Prostate gland (tissue), 2 donors: ENCODE data around the gene GALNT11.

ENCODE experiments used
- POLR2A ChIP-seq: fragments of 450-650 bp; IDR thresholded peaks from one replicate; pipeline ENCODE4 v1.6.1; 2016; ENCODE audit warnings: antibody characterized with exemption, mild to moderate bottlenecking
- POLR2AphosphoS5 ChIP-seq: sonication (generic); formaldehyde crosslinking; IDR thresholded peaks from one replicate; pipeline ENCODE4 v1.6.1; 2017; ENCODE audit warnings: antibody characterized with exemption
- TF ChIP-seq, protein P1 (sequence below), 4 experiments: fragments of 200-600 bp in 2 of 4; fragments of 450-650 bp in 2 of 4; sonication (generic) in 2 of 4; IDR thresholded peaks; 1 replicate in 3 of 4; 2 replicates in 1 of 4; pipeline ENCODE4 v1.5.1; 2016 to 2019; ENCODE audit warnings: antibody characterized with exemption in 4 of 4, mild to moderate bottlenecking in 2 of 4, moderate library complexity in 2 of 4

DNA sequence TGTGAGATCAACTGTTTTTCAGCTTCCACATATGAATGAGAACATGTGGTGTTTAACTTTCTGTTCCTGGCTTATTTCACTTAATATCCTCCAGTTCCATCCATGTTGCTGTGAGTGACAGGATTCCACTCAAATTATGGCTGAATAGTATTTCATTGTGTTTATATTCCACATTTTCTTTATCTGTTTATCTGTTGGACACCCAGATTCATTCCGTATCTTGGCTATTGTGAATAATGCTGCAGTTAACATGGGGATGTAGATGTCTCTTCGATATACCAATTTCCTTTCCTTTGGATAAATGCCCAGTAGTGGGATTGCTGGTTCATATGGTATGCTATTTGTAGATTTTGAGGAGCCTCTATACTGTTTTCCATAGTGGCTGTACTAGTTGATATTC is 47.9 kb downstream of the GALNT11 start:
- TF ChIP-seq POLR2A = no peak
- TF ChIP-seq, protein P1, sequence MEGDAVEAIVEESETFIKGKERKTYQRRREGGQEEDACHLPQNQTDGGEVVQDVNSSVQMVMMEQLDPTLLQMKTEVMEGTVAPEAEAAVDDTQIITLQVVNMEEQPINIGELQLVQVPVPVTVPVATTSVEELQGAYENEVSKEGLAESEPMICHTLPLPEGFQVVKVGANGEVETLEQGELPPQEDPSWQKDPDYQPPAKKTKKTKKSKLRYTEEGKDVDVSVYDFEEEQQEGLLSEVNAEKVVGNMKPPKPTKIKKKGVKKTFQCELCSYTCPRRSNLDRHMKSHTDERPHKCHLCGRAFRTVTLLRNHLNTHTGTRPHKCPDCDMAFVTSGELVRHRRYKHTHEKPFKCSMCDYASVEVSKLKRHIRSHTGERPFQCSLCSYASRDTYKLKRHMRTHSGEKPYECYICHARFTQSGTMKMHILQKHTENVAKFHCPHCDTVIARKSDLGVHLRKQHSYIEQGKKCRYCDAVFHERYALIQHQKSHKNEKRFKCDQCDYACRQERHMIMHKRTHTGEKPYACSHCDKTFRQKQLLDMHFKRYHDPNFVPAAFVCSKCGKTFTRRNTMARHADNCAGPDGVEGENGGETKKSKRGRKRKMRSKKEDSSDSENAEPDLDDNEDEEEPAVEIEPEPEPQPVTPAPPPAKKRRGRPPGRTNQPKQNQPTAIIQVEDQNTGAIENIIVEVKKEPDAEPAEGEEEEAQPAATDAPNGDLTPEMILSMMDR (IDR thresholded peaks at IDR 0.05) = no peak
- TF ChIP-seq POLR2AphosphoS5 = no peak
